ENCODE results near the gene MARK1. TPM values are rescaled to one million over a fixed set of nuclear protein-coding genes. Genes with fewer than 3 reads are reported as not detected.

The MARK1 gene
- total RNA-seq, 3 donors from 2014 or later, result 6.6 to 13.8 (median 9.8) TPM

GRCh38 chr1:220696226-220696862, 168.4 kb downstream of the MARK1 start:
- H3K4me3 ChIP-seq, result no peak overlapping the region
- intact Hi-C loops (cut with DNase I; ENCODE audit: low total_unique reads), result no loop called here
- no peaks in the 10 kb centered on the region for H3K27me3 ChIP-seq
- H3K27ac ChIP-seq, result no peak overlapping the region
- no peaks in the 10 kb centered on the region for H3K36me3 ChIP-seq
- no peaks in the 10 kb centered on the region for H3K9me3 ChIP-seq
- no peak for TF ChIP-seq POLR2A (IDR thresholded peaks at IDR 0.05)
- no peak for TF ChIP-seq CTCF (IDR thresholded peaks at IDR 0.05)
- no peak for TF ChIP-seq POLR2AphosphoS5 (IDR thresholded peaks at IDR 0.05)
- no peak for DNase-seq (ENCODE audit: low spot score in 2 of 2)
- H3K4me1 ChIP-seq, result no peaks in the 10 kb centered on the region

- H3K36me3 ChIP-seq, result no peaks in the 10 kb centered on the region
- intact Hi-C loops (cut with DNase I; ENCODE audit: low total_unique reads), result no loop called here
- no peak for DNase-seq (ENCODE audit: low spot score in 2 of 2)
- no peak overlapping the region for H3K4me3 ChIP-seq
- TF ChIP-seq CTCF (IDR thresholded peaks at IDR 0.05), result no peak
- no peak for TF ChIP-seq POLR2A (IDR thresholded peaks at IDR 0.05)
- no peak for TF ChIP-seq POLR2AphosphoS5 (IDR thresholded peaks at IDR 0.05)
- H3K27me3 ChIP-seq, result no peaks in the 10 kb centered on the region
- H3K4me1 ChIP-seq, result no peaks in the 10 kb centered on the region
- no peak overlapping the region for H3K27ac ChIP-seq
- no peaks in the 10 kb centered on the region for H3K9me3 ChIP-seq
These were observed 168.9 kb downstream of the MARK1 start for GRCh38 chr1:220696863-220697231.

GRCh38 chr1:220697326-220697725, 169.4 kb downstream of the MARK1 start:
- Histone ChIP-seq H3K9me3 (no peaks in the 10 kb centered on the region), H3K27me3 (no peaks in the 10 kb centered on the region), H3K36me3 (no peaks in the 10 kb centered on the region), H3K4me1 (no peaks in the 10 kb centered on the region), H3K27ac (no peak overlapping the region), H3K4me3 (no peak overlapping the region)
- intact Hi-C loops (cut with DNase I; ENCODE audit: low total_unique reads), result no loop called here
- TF ChIP-seq POLR2AphosphoS5 (IDR thresholded peaks at IDR 0.05) (no peak), CTCF (IDR thresholded peaks at IDR 0.05) (no peak), POLR2A (IDR thresholded peaks at IDR 0.05) (no peak)
- no peak for DNase-seq (ENCODE audit: low spot score in 2 of 2)

GRCh38 chr1:220698607-220699016, 170.7 kb downstream of the MARK1 start:
- Histone ChIP-seq H3K27ac (no peak overlapping the region), H3K27me3 (no peaks in the 10 kb centered on the region), H3K4me1 (no peaks in the 10 kb centered on the region), H3K36me3 (no peaks in the 10 kb centered on the region), H3K4me3 (no peak overlapping the region), H3K9me3 (no peaks in the 10 kb centered on the region)
- intact Hi-C loops (cut with DNase I; ENCODE audit: low total_unique reads), result no loop called here
- TF ChIP-seq CTCF (IDR thresholded peaks at IDR 0.05) (no peak), POLR2AphosphoS5 (IDR thresholded peaks at IDR 0.05) (no peak), POLR2A (IDR thresholded peaks at IDR 0.05) (no peak)
- DNase-seq (ENCODE audit: low spot score in 2 of 2), result no peak

GRCh38 chr1:220699044-220699443, 171.1 kb downstream of the MARK1 start:
- no peak for DNase-seq (ENCODE audit: low spot score in 2 of 2)
- H3K27me3 ChIP-seq, result no peaks in the 10 kb centered on the region
- no peak overlapping the region for H3K4me3 ChIP-seq
- no peaks in the 10 kb centered on the region for H3K36me3 ChIP-seq
- H3K4me1 ChIP-seq, result no peaks in the 10 kb centered on the region
- intact Hi-C loops (cut with DNase I; ENCODE audit: low total_unique reads), result no loop called here
- no peak for TF ChIP-seq POLR2AphosphoS5 (IDR thresholded peaks at IDR 0.05)
- TF ChIP-seq POLR2A (IDR thresholded peaks at IDR 0.05), result no peak
- no peak for TF ChIP-seq CTCF (IDR thresholded peaks at IDR 0.05)
- H3K27ac ChIP-seq, result no peak overlapping the region
- no peaks in the 10 kb centered on the region for H3K9me3 ChIP-seq
